A549 (cell line): ENCODE measurements around the gene CSMD2. TPM values are rescaled to one million over a fixed set of nuclear protein-coding genes. Genes with fewer than 3 reads are reported as not detected.
A peak's percentile ranks its signal among the peaks of the same experiment; 100 is the strongest.

Experiments used
- ATAC-seq, 2 experiments: fragments of 200-7000 bp in 1 of 2; fragments of >200 bp in 1 of 2; cut with Nextera tagmentation in 1 of 2; cut with Tn5 transposase in 1 of 2; 3 replicates each; pipeline versions ENCODE4 v1.8.0 to v1.9.1; 2018 to 2020; ENCODE audit warnings: mild to moderate bottlenecking in 1 of 2, moderate library complexity in 1 of 2
- CTCF ChIA-PET: fragments of 300-600 bp; sonication (Branson Sonifier 250); formaldehyde crosslinking; extraction: SDS; loops from one replicate; lab custom pipeline; 2021; ENCODE audit warnings: antibody characterized with exemption, inconsistent platforms; lab: Yijun Ruan, JAX
- POLR2A ChIA-PET: fragments of 350-600 bp; formaldehyde crosslinking; extraction: SDS; loops from one replicate; lab custom pipeline; 2021; ENCODE audit warnings: antibody characterized with exemption, inconsistent platforms; lab: Yijun Ruan, JAX
- DNase-seq, 2 experiments: peaks; one replicate each; pipeline versions ENCODE4 v3.0.0 to v3.0.0-alpha.2; 2011 to 2016; ENCODE audit warnings: low read depth in 1 of 2, low spot score in 1 of 2
- FAIRE-seq: peaks from 2 replicates; lab custom pipeline; 2011; peaks lifted over from hg19 to GRCh38; lab: Jason Lieb, UNC
- H3K27ac ChIP-seq, 2 experiments: fragments of >200 bp; sonication (Bioruptor Twin); formaldehyde crosslinking; 3 replicates each; pipeline ENCODE4 v1.5.1; 2016 to 2017
- H3K4me1 ChIP-seq: fragments of >200 bp; sonication (Bioruptor Twin); formaldehyde crosslinking; 3 replicates; pipeline ENCODE4 v1.6.1; 2016
- H3K4me2 ChIP-seq: fragments of >200 bp; sonication (Bioruptor Twin); formaldehyde crosslinking; 3 replicates; pipeline ENCODE4 v1.6.1; 2016
- H3K4me3 ChIP-seq: fragments of >200 bp; sonication (Bioruptor Twin); formaldehyde crosslinking; 3 replicates; pipeline ENCODE4 v1.5.1; 2016
- H3K9me3 ChIP-seq: fragments of >200 bp; sonication (Bioruptor Twin); formaldehyde crosslinking; 3 replicates; pipeline ENCODE4 v1.6.1; 2016
- BHLHE40 ChIP-seq: IDR thresholded peaks from 2 replicates; pipeline ENCODE4 v1.6.1; 2012; ENCODE audit warnings: low read depth, low read length, inconsistent platforms
- CBX2 ChIP-seq: fragments of 200-600 bp; sonication (generic); IDR thresholded peaks from 2 replicates; pipeline ENCODE4 v1.6.1; 2016; ENCODE audit warnings: low read depth, mild to moderate bottlenecking, borderline replicate concordance
- CEBPB ChIP-seq, 2 experiments: fragments of >200 bp in 1 of 2; sonication (Bioruptor Twin) in 1 of 2; formaldehyde crosslinking in 1 of 2; IDR thresholded peaks; 2 replicates each; pipeline ENCODE4 v1.6.1; 2012 to 2016
- CHD2 ChIP-seq: fragments of 150-350 bp; IDR thresholded peaks from 2 replicates; pipeline ENCODE4 v1.6.1; 2014; ENCODE audit warnings: low read length; ENCODE audit not compliant: partially characterized antibody
- E2F6 ChIP-seq: IDR thresholded peaks from 2 replicates; pipeline ENCODE4 v1.6.1; 2012; ENCODE audit warnings: low read depth, borderline replicate concordance
- EHMT2 ChIP-seq: fragments of 200-600 bp; sonication (generic); IDR thresholded peaks from 2 replicates; pipeline ENCODE4 v1.6.1; 2016; ENCODE audit warnings: antibody characterized with exemption, low read depth, mild to moderate bottlenecking, moderate library complexity
- FOSL2 ChIP-seq, 2 experiments: fragments of 450-650 bp in 1 of 2; fragments of >200 bp in 1 of 2; sonication (Bioruptor Twin) in 1 of 2; formaldehyde crosslinking; IDR thresholded peaks; 2 replicates each; pipeline versions ENCODE4 v1.5.0 to v1.6.1; 2016 to 2020; ENCODE audit warnings: mild to moderate bottlenecking in 1 of 2, moderate library complexity in 1 of 2
- FOXS1 ChIP-seq: fragments of 250-450 bp; sonication (Bioruptor Pico); IDR thresholded peaks from 2 replicates; pipeline ENCODE4 v1.5.0; 2020; ENCODE audit warnings: mild to moderate bottlenecking, moderate library complexity
- GATA3 ChIP-seq: IDR thresholded peaks from 2 replicates; pipeline ENCODE4 v1.6.1; 2012; ENCODE audit warnings: borderline replicate concordance
- HMGXB4 ChIP-seq: fragments of 250-450 bp; sonication (Bioruptor Pico); IDR thresholded peaks from 2 replicates; pipeline ENCODE4 v1.5.0; 2021; ENCODE audit warnings: mild to moderate bottlenecking, moderate library complexity, borderline replicate concordance
- HOXA7 ChIP-seq: fragments of 250-450 bp; sonication (Bioruptor Pico); IDR thresholded peaks from 2 replicates; pipeline ENCODE4 v1.5.0; 2020; ENCODE audit warnings: mild to moderate bottlenecking, moderate library complexity
- JUN ChIP-seq, 2 experiments: fragments of >200 bp; sonication (Bioruptor Twin); formaldehyde crosslinking; IDR thresholded peaks; 2 replicates in 1 of 2; 3 replicates in 1 of 2; pipeline ENCODE4 v1.6.1; 2016 to 2017
- KDM1A ChIP-seq: fragments of 200-600 bp; sonication (generic); IDR thresholded peaks from 2 replicates; pipeline ENCODE4 v1.6.1; 2016; ENCODE audit warnings: low read depth, mild to moderate bottlenecking
- MAZ ChIP-seq: fragments of 150-350 bp; IDR thresholded peaks from 2 replicates; pipeline ENCODE4 v1.6.1; 2014; ENCODE audit warnings: antibody characterized with exemption, low read depth, low read length, borderline replicate concordance
- NFE2L2 ChIP-seq: fragments of 150-350 bp; conservative IDR thresholded peaks from 2 replicates; pipeline ENCODE4 v1.6.1; 2014; ENCODE audit warnings: low read length
- PBX3 ChIP-seq: IDR thresholded peaks from 2 replicates; pipeline ENCODE4 v1.6.1; 2012
- PHF8 ChIP-seq: fragments of 200-600 bp; sonication (generic); IDR thresholded peaks from 2 replicates; pipeline ENCODE4 v1.6.1; 2016; ENCODE audit warnings: low read depth, mild to moderate bottlenecking, antibody characterized with exemption, moderate library complexity, borderline replicate concordance
- POLR2A ChIP-seq: IDR thresholded peaks from 2 replicates; pipeline ENCODE4 v1.6.1; 2012; ENCODE audit warnings: mild to moderate bottlenecking, low read length
- POLR2AphosphoS2 ChIP-seq: conservative IDR thresholded peaks from 2 replicates; pipeline ENCODE4 v1.6.1; 2012; ENCODE audit warnings: low read length, improper control_type of control experiment, inconsistent platforms
- RAD21 ChIP-seq, 2 experiments: fragments of >200 bp in 1 of 2; sonication (Bioruptor Twin) in 1 of 2; formaldehyde crosslinking in 1 of 2; IDR thresholded peaks in 1 of 2; conservative IDR thresholded peaks in 1 of 2; 2 replicates in 1 of 2; 3 replicates in 1 of 2; pipeline ENCODE4 v1.6.1; 2012 to 2018; ENCODE audit warnings: inconsistent platforms in 1 of 2
- SMC3 ChIP-seq: fragments of >200 bp; sonication (Bioruptor Twin); formaldehyde crosslinking; IDR thresholded peaks from 3 replicates; pipeline ENCODE4 v1.6.1; 2018; ENCODE audit warnings: inconsistent platforms
- ZFP36 ChIP-seq: fragments of 450-650 bp; IDR thresholded peaks from 2 replicates; pipeline ENCODE4 v1.6.1; 2014; ENCODE audit warnings: borderline replicate concordance; ENCODE audit not compliant: partially characterized antibody
- ZNF302 ChIP-seq: fragments of 250-450 bp; sonication (Bioruptor Pico); IDR thresholded peaks from 2 replicates; pipeline ENCODE4 v1.9.0; 2021; ENCODE audit warnings: inconsistent platforms, mild to moderate bottlenecking, moderate library complexity
- ZSCAN20 ChIP-seq: fragments of 250-450 bp; sonication (Bioruptor Pico); IDR thresholded peaks from 2 replicates; pipeline ENCODE4 v1.8.0; 2022; ENCODE audit warnings: mild to moderate bottlenecking, moderate library complexity
- WGBS: methylation state at CpG from one replicate; pipeline ENCODE4 v1.1.6; 2017; ENCODE audit errors: missing lambda C conversion rate; 5-methylcytosine and 5-hydroxymethylcytosine counted together
- polyA plus RNA-seq, 4 experiments: library from polyadenylated mRNA; depleted of rRNA in 3 of 4; stranded (reverse); fragments of >200 nt; fragmentation: RNase III in 1 of 4; extraction: RNeasy Plus Mini Kit Qiagen cat#74134 plus additional on column Dnase treatment in 1 of 4; gene quantifications; 2 replicates in 3 of 4; 3 replicates in 1 of 4; pipeline ENCODE4 v1.2.3, GENCODE V29; 2011 to 2017
- TF ChIP-seq, protein P1 (sequence below): fragments of >200 bp; sonication (Bioruptor Twin); formaldehyde crosslinking; IDR thresholded peaks from 3 replicates; pipeline ENCODE4 v1.6.1; 2016
- TF ChIP-seq, protein P2 (sequence below): fragments of 250-450 bp; sonication (Bioruptor Pico); IDR thresholded peaks from 2 replicates; pipeline ENCODE4 v1.5.0; 2020; ENCODE audit warnings: low read depth, mild to moderate bottlenecking, moderate library complexity

Gene CSMD2
- polyA plus RNA-seq, 2 of the 4 experiments (the other 2 are of a cell fraction): not detected

GRCh38 chr1:33472269-33472980, 692.6 kb downstream of the CSMD2 start, which contains the start of gene ZSCAN20:
ZSCAN20 (plus strand) TSS chr1:33472645; CDS start chr1:33479289, 6,644 bp downstream.
- FAIRE-seq: no peak
- 0% methylated on average over 15 of the region's 38 CpGs for WGBS
- Histone ChIP-seq H3K4me3 (peak within 1 kb of the TSS; percentile 91), H3K4me2 (peak within 1 kb of the TSS; percentile 98)
- CTCF ChIA-PET: interaction anchor here (1.4 to 8.3 kb wide), 3 partner anchors 13 to 177 kb away, joined by 3 to 74 read pairs (median 37); no protein-coding TSS in a partner anchor
- peak; percentile 53 for TF ChIP-seq POLR2A
- TF ChIP-seq E2F6: no peak
- TF ChIP-seq, protein P1, sequence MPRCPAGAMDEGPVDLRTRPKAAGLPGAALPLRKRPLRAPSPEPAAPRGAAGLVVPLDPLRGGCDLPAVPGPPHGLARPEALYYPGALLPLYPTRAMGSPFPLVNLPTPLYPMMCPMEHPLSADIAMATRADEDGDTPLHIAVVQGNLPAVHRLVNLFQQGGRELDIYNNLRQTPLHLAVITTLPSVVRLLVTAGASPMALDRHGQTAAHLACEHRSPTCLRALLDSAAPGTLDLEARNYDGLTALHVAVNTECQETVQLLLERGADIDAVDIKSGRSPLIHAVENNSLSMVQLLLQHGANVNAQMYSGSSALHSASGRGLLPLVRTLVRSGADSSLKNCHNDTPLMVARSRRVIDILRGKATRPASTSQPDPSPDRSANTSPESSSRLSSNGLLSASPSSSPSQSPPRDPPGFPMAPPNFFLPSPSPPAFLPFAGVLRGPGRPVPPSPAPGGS: 0 out of 3 replicates have a peak, but pooled peaks have one; percentile 37
- TF ChIP-seq, protein P2, sequence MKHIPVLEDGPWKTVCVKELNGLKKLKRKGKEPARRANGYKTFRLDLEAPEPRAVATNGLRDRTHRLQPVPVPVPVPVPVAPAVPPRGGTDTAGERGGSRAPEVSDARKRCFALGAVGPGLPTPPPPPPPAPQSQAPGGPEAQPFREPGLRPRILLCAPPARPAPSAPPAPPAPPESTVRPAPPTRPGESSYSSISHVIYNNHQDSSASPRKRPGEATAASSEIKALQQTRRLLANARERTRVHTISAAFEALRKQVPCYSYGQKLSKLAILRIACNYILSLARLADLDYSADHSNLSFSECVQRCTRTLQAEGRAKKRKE (CRISPR knock-in tag): no peak
- TF ChIP-seq FOXS1 (CRISPR knock-in tag): no peak
- no peak for TF ChIP-seq NFE2L2
- peak; percentile 89 for TF ChIP-seq PBX3
- no peak for TF ChIP-seq GATA3
- TF ChIP-seq JUN (IDR thresholded peaks at IDR 0.05): 0 out of 5 replicates have a peak, but pooled peaks of 1 of the 2 experiments have one; percentile 31
- no peak for TF ChIP-seq BHLHE40
- TF ChIP-seq HOXA7: no peak
- peak; percentile 47; the same call in 1 of the 2 replicates for TF ChIP-seq PHF8
- TF ChIP-seq CEBPB (IDR thresholded peaks at IDR 0.05): no peak
- TF ChIP-seq, all 56 proteins: peak for 5
- DNase-seq (peak; percentile 80 to 95), ATAC-seq (peak; percentile 96 to 98)
- peaks cover 9% of the 10 kb centered on the region for H3K4me1 ChIP-seq
- no peaks in the 10 kb centered on the region for H3K9me3 ChIP-seq
- H3K27ac ChIP-seq: peak within 1 kb of the TSS; percentile 78 to 87
- POLR2A ChIA-PET: no interaction called here

DNA sequence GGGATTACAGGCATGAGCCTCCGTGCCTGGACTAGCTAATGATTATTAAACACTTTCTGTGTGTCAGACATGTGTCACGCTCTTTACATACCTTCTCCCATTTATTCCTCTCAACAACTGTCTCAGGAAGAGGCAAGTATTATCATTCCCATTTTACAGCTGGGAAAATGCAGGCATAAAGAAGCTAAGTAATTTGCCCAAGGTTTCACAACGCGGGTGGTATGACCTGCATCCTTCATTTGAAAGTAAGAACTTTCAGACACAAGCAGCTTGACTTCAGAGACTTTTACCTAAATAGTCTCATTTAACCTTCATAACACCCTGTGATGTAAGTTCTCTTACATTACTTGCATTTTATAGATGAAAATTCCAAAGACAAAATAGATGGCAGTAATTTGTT, 693.6 kb downstream of the CSMD2 start:
- H3K9me3 ChIP-seq: no peaks in the 10 kb centered on the region
- POLR2A ChIA-PET: no interaction called here
- ATAC-seq (no peak), FAIRE-seq (no peak), DNase-seq (no peak)
- peak overlapping the region; percentile 81; the same call in 2 of the 3 replicates for H3K4me2 ChIP-seq
- H3K4me3 ChIP-seq: no peak overlapping the region
- CTCF ChIA-PET: interaction anchor here (0.8 to 8.3 kb wide), 19 partner anchors 9 to 382 kb away, joined by 3 to 74 read pairs (median 3); no protein-coding TSS in a partner anchor
- TF ChIP-seq HMGXB4 (CRISPR knock-in tag) (no peak), FOSL2 (IDR thresholded peaks at IDR 0.05) (no peak), FOSL2 (CRISPR knock-in tag; IDR thresholded peaks at IDR 0.05) (no peak), ZNF302 (CRISPR knock-in tag) (no peak), EHMT2 (no peak), CBX2 (no peak), CHD2 (no peak), HOXA7 (no peak), POLR2AphosphoS2 (no peak), MAZ (no peak), PBX3 (no peak), SMC3 (no peak), KDM1A (no peak), ZSCAN20 (CRISPR knock-in tag) (no peak), POLR2A (no peak), RAD21 (conservative IDR thresholded peaks at IDR 0.05 in 1 of 2, IDR thresholded peaks at IDR 0.05 in 1 of 2) (no peak), CEBPB (IDR thresholded peaks at IDR 0.05) (no peak), ZFP36 (no peak)
- H3K27ac ChIP-seq: no peak overlapping the region
- H3K4me1 ChIP-seq: peaks cover 9% of the 10 kb centered on the region
- WGBS: 89% methylated on average over 4 of the region's 4 CpGs
